Type B pancreatic cell (in vitro differentiated cells): Measurements from ENCODE around the gene HOXC5. TPM values are rescaled to one million over a fixed set of nuclear protein-coding genes. Genes with fewer than 3 reads are reported as not detected.

ENCODE experiments used
- DNase-seq: peaks from one replicate; pipeline ENCODE4 v3.0.0; 2021; ENCODE audit warnings: mixed read lengths; ENCODE audit not compliant: unreplicated experiment; ENCODE audit errors: extremely low spot score
- H3K27ac Mint-ChIP-seq: 2 replicates; pipeline ENCODE4 v1.8.0; 2021; ENCODE audit warnings: mild to moderate bottlenecking, mixed read lengths
- H3K27me3 Mint-ChIP-seq: 2 replicates; pipeline ENCODE4 v1.8.0; 2021; ENCODE audit warnings: mixed read lengths
- H3K36me3 Mint-ChIP-seq: 2 replicates; pipeline ENCODE4 v1.8.0; 2021; ENCODE audit warnings: mixed read lengths
- H3K4me1 Mint-ChIP-seq: one replicate; pipeline ENCODE4 v1.8.0; 2021; ENCODE audit warnings: mixed read lengths; ENCODE audit not compliant: unreplicated experiment
- H3K4me3 Mint-ChIP-seq: 2 replicates; pipeline ENCODE4 v1.8.0; 2021; ENCODE audit warnings: mild to moderate bottlenecking, mixed read lengths
- H3K9me3 Mint-ChIP-seq: 2 replicates; pipeline ENCODE4 v1.8.0; 2021; ENCODE audit warnings: mixed read lengths
- total RNA-seq: library from RNA; stranded (reverse); gene quantifications from 2 replicates; pipeline ENCODE4 v1.2.1, GENCODE V29; 2021; ENCODE audit warnings: low replicate concordance
- TF ChIP-seq, protein P1 (sequence below): fragments of 200-600 bp; sonication (generic); conservative IDR thresholded peaks from 2 replicates; pipeline ENCODE4 v1.5.0; 2021; ENCODE audit warnings: antibody characterized with exemption, mild to moderate bottlenecking

The HOXC5 gene
- total RNA-seq, 1 donor from 2014 or later = 56.9 TPM

GRCh38 chr12:53990311-53991076 is 42.4 kb upstream of the HOXC5 start:
- Mint-ChIP-seq H3K9me3 (no peaks in the 10 kb centered on the region), H3K27ac (no peak overlapping the region), H3K36me3 (no peaks in the 10 kb centered on the region), H3K27me3 (peaks cover 100% of the 10 kb centered on the region), H3K4me3 (peak overlapping the region; percentile 15), H3K4me1 (peaks cover 19% of the 10 kb centered on the region)
- TF ChIP-seq, protein P1, sequence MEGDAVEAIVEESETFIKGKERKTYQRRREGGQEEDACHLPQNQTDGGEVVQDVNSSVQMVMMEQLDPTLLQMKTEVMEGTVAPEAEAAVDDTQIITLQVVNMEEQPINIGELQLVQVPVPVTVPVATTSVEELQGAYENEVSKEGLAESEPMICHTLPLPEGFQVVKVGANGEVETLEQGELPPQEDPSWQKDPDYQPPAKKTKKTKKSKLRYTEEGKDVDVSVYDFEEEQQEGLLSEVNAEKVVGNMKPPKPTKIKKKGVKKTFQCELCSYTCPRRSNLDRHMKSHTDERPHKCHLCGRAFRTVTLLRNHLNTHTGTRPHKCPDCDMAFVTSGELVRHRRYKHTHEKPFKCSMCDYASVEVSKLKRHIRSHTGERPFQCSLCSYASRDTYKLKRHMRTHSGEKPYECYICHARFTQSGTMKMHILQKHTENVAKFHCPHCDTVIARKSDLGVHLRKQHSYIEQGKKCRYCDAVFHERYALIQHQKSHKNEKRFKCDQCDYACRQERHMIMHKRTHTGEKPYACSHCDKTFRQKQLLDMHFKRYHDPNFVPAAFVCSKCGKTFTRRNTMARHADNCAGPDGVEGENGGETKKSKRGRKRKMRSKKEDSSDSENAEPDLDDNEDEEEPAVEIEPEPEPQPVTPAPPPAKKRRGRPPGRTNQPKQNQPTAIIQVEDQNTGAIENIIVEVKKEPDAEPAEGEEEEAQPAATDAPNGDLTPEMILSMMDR = no peak
- no peak for DNase-seq

DNA sequence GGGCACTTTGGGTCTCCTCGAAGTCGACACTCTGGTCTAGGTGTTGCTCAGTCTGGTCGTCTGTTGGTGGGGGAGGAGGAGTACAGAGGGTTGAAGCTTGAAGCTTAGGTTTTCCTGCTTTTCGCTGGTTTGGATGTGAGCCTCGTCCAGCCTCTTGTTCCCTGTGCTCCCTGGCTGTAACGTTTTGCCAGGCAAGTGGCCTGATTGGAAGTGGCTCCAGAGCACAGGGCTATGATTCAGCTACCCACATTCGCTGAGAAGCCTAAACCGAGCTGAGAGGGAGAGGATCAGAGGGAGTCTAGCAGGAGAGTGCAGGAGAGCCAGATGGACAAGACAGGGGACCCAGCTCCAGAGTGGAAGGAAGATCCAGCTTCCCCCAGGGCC is 41.8 kb upstream of the HOXC5 start:
- Mint-ChIP-seq H3K4me1 (peaks cover 19% of the 10 kb centered on the region), H3K36me3 (no peaks in the 10 kb centered on the region), H3K4me3 (no peak overlapping the region), H3K27me3 (peaks cover 100% of the 10 kb centered on the region), H3K27ac (no peak overlapping the region), H3K9me3 (no peaks in the 10 kb centered on the region)
- no peak for DNase-seq
- TF ChIP-seq, protein P1 = no peak

GRCh38 chr12:53992377-53992889 is 40.4 kb upstream of the HOXC5 start:
- H3K4me1 Mint-ChIP-seq = peaks cover 19% of the 10 kb centered on the region
- DNase-seq = no peak
- no peak overlapping the region for H3K27ac Mint-ChIP-seq
- no peaks in the 10 kb centered on the region for H3K36me3 Mint-ChIP-seq
- H3K9me3 Mint-ChIP-seq = no peaks in the 10 kb centered on the region
- TF ChIP-seq, protein P1 = no peak
- peaks cover 100% of the 10 kb centered on the region for H3K27me3 Mint-ChIP-seq
- H3K4me3 Mint-ChIP-seq = no peak overlapping the region

DNA sequence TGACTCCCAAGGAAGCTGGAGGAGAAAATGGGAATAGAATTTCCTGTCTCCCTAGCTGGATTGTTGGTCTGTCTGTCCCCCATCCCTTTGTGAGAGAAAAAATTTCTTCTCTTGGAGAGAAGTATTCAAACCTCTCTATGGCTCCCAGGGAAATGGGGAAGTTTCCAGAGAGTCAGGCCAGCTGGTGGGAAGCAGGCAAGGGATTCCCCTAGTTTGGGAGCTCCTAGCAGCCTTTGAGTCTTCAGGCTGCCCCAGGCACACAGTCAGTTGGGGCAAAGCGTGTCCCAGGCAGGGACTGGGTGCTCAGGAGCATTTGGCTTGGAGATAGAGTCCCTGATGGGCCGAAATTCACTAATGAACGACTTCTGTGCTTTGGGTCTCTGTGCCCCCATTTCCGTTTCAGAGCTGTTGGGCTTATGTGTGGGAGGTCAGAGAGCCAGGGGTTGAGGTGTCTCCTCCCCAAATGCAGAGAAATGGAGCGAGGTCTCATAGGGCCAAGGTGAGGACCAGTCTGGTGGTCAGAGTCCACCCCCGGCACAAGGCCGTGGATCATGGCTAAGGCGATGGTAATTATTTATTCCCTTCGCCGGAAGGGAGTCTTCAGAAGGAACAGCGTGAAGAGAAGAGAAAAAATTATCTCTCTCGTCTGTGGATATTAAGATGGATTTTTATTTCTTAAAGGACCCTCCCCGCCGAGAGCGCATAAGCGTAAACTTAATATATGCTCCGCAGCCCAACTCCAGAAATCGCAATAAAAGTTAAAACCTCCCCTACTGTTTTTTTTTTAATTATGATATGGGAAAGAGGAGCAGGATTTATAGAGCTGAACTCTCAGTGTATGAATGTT is 39.5 kb upstream of the HOXC5 start:
- no peaks in the 10 kb centered on the region for H3K9me3 Mint-ChIP-seq
- H3K27me3 Mint-ChIP-seq = peaks cover 100% of the 10 kb centered on the region
- H3K27ac Mint-ChIP-seq = peak overlapping the region; percentile 54
- TF ChIP-seq, protein P1 = no peak
- peak overlapping the region; percentile 79 for H3K4me3 Mint-ChIP-seq
- peaks cover 19% of the 10 kb centered on the region for H3K4me1 Mint-ChIP-seq
- no peaks in the 10 kb centered on the region for H3K36me3 Mint-ChIP-seq
- no peak for DNase-seq

- TF ChIP-seq, protein P1 = no peak
- H3K4me3 Mint-ChIP-seq = peak overlapping the region; percentile 79
These were observed 38.9 kb upstream of the HOXC5 start for GRCh38 chr12:53994009-53994263.

More at GRCh38 chr12:53994009-53994263, 38.9 kb upstream of the HOXC5 start:
- peaks cover 19% of the 10 kb centered on the region for H3K4me1 Mint-ChIP-seq
- peak overlapping the region; percentile 54 for H3K27ac Mint-ChIP-seq
- no peaks in the 10 kb centered on the region for H3K9me3 Mint-ChIP-seq
- H3K27me3 Mint-ChIP-seq = peaks cover 100% of the 10 kb centered on the region
- no peak for DNase-seq
- H3K36me3 Mint-ChIP-seq = no peaks in the 10 kb centered on the region
